Measurements from ENCODE around the gene LSR.
"Not testable (repeated sequence)": the region's sequence is repeated elsewhere in the genome, so short reads cannot be mapped to it uniquely, and the experiment has no call there.

LSR gene

GRCh38 chr19:35267353-35267817 is 18.6 kb downstream of the LSR start:
- no peak for DNase-seq (ENCODE audit: low read depth)

- DNase-seq (ENCODE audit: low read depth), result peak; percentile 28
These were observed 19.2 kb downstream of the LSR start for GRCh38 chr19:35267818-35268535.

GRCh38 chr19:35268536-35269437 is 20.0 kb downstream of the LSR start, which contains the start of gene USF2:
TSS of gene USF2 (plus strand) at chr19:35268962. CDS start at chr19:35269102, 140 bp downstream.
- peak; percentile 34 for DNase-seq (ENCODE audit: low read depth)

- DNase-seq (ENCODE audit: low read depth), result peak; percentile 60
These were observed 20.8 kb downstream of the LSR start for GRCh38 chr19:35269438-35270117.

GRCh38 chr19:35270381-35270811 is 21.6 kb downstream of the LSR start:
- no peak for DNase-seq (ENCODE audit: low read depth)

GRCh38 chr19:35271546-35271945 is 22.7 kb downstream of the LSR start:
- no peak for DNase-seq (ENCODE audit: low read depth)

- DNase-seq (ENCODE audit: low read depth), result no peak
These were observed 23.4 kb downstream of the LSR start for GRCh38 chr19:35272122-35272719.

GRCh38 chr19:35272954-35273649 is 24.3 kb downstream of the LSR start:
- DNase-seq (ENCODE audit: low read depth), result no peak

- no peak for DNase-seq (ENCODE audit: low read depth)
These were observed 25.0 kb downstream of the LSR start for GRCh38 chr19:35273686-35274259.

- DNase-seq (ENCODE audit: low read depth), result no peak
These were observed 25.5 kb downstream of the LSR start for GRCh38 chr19:35274323-35274722.

- DNase-seq (ENCODE audit: low read depth), result no peak
These were observed 28.0 kb downstream of the LSR start for GRCh38 chr19:35276706-35277281.

GRCh38 chr19:35278578-35279284 is 29.9 kb downstream of the LSR start:
- no peak for DNase-seq (ENCODE audit: low read depth)

- DNase-seq (ENCODE audit: low read depth), result no peak
These were observed 30.6 kb downstream of the LSR start for GRCh38 chr19:35279374-35279773.

GRCh38 chr19:35279985-35280821 is 31.4 kb downstream of the LSR start:
- no peak for DNase-seq (ENCODE audit: low read depth)

GRCh38 chr19:35281303-35281702 is 32.5 kb downstream of the LSR start:
- DNase-seq (ENCODE audit: low read depth), result no peak

GRCh38 chr19:35284153-35285094 is 35.6 kb downstream of the LSR start:
- DNase-seq (ENCODE audit: low read depth), result no peak

- DNase-seq (ENCODE audit: low read depth), result no peak
These were observed 36.3 kb downstream of the LSR start for GRCh38 chr19:35285095-35285449.

GRCh38 chr19:35285465-35285864 is 36.7 kb downstream of the LSR start:
- DNase-seq (ENCODE audit: low read depth), result not testable (repeated sequence)
